T-helper 1 cell treated with Interleukin-12 subunit alpha and Interleukin-12 subunit beta and Interleukin-4 antibody, amounts not matched to agents 30 μg/mL and 1 μg/mL, for 36 hours (primary cell): ENCODE measurements around the gene EMC6.

Source experiments
- H3K27ac Mint-ChIP-seq: one replicate; pipeline ENCODE4 v1.8.0; 2021; ENCODE audit warnings: mild to moderate bottlenecking, mixed read lengths
- H3K27me3 Mint-ChIP-seq: one replicate; pipeline ENCODE4 v1.8.0; 2021; ENCODE audit warnings: low read depth, mixed read lengths
- H3K36me3 Mint-ChIP-seq: one replicate; pipeline ENCODE4 v1.8.0; 2021; ENCODE audit warnings: low read depth, mixed read lengths
- H3K4me1 Mint-ChIP-seq: one replicate; pipeline ENCODE4 v1.8.0; 2021; ENCODE audit warnings: low read depth, mixed read lengths
- H3K4me3 Mint-ChIP-seq: one replicate; pipeline ENCODE4 v1.8.0; 2021; ENCODE audit warnings: mild to moderate bottlenecking, moderate library complexity, mixed read lengths
- H3K9me3 Mint-ChIP-seq: one replicate; pipeline ENCODE4 v1.8.0; 2021; ENCODE audit warnings: mixed read lengths

EMC6 gene

GRCh38 chr17:3682033-3682432, 13.4 kb downstream of the EMC6 start:
- Mint-ChIP-seq H3K9me3 (no peaks in the 10 kb centered on the region), H3K4me3 (no peak overlapping the region), H3K4me1 (peaks cover 26% of the 10 kb centered on the region), H3K27me3 (no peaks in the 10 kb centered on the region), H3K36me3 (peaks cover 34% of the 10 kb centered on the region), H3K27ac (peak overlapping the region; percentile 65)

- peaks cover 29% of the 10 kb centered on the region for H3K36me3 Mint-ChIP-seq
- H3K4me3 Mint-ChIP-seq = no peak overlapping the region
- peaks cover 26% of the 10 kb centered on the region for H3K4me1 Mint-ChIP-seq
- no peaks in the 10 kb centered on the region for H3K9me3 Mint-ChIP-seq
- H3K27ac Mint-ChIP-seq = peak overlapping the region; percentile 45
- H3K27me3 Mint-ChIP-seq = no peaks in the 10 kb centered on the region
These were observed 14.5 kb downstream of the EMC6 start for GRCh38 chr17:3683054-3683511.

GRCh38 chr17:3685174-3685573, 16.6 kb downstream of the EMC6 start:
- Mint-ChIP-seq H3K4me1 (peaks cover 32% of the 10 kb centered on the region), H3K27me3 (no peaks in the 10 kb centered on the region), H3K36me3 (peaks cover 34% of the 10 kb centered on the region), H3K9me3 (no peaks in the 10 kb centered on the region), H3K27ac (no peak overlapping the region), H3K4me3 (no peak overlapping the region)

- H3K27me3 Mint-ChIP-seq = no peaks in the 10 kb centered on the region
- no peak overlapping the region for H3K27ac Mint-ChIP-seq
- peaks cover 33% of the 10 kb centered on the region for H3K4me1 Mint-ChIP-seq
- peaks cover 32% of the 10 kb centered on the region for H3K36me3 Mint-ChIP-seq
- no peaks in the 10 kb centered on the region for H3K9me3 Mint-ChIP-seq
- no peak overlapping the region for H3K4me3 Mint-ChIP-seq
These were observed 19.5 kb downstream of the EMC6 start for GRCh38 chr17:3688027-3688553.

- Mint-ChIP-seq H3K36me3 (peaks cover 35% of the 10 kb centered on the region), H3K4me1 (peaks cover 31% of the 10 kb centered on the region), H3K27me3 (no peaks in the 10 kb centered on the region), H3K27ac (no peak overlapping the region), H3K9me3 (no peaks in the 10 kb centered on the region), H3K4me3 (no peak overlapping the region)
These were observed 20.2 kb downstream of the EMC6 start for GRCh38 chr17:3688852-3689261.

- no peak overlapping the region for H3K27ac Mint-ChIP-seq
- H3K4me3 Mint-ChIP-seq = no peak overlapping the region
- H3K27me3 Mint-ChIP-seq = no peaks in the 10 kb centered on the region
- H3K4me1 Mint-ChIP-seq = peaks cover 32% of the 10 kb centered on the region
- H3K9me3 Mint-ChIP-seq = no peaks in the 10 kb centered on the region
- peaks cover 34% of the 10 kb centered on the region for H3K36me3 Mint-ChIP-seq
These were observed 20.9 kb downstream of the EMC6 start for GRCh38 chr17:3689262-3690093.

- H3K4me3 Mint-ChIP-seq = no peak overlapping the region
- no peaks in the 10 kb centered on the region for H3K9me3 Mint-ChIP-seq
- no peak overlapping the region for H3K27ac Mint-ChIP-seq
- H3K27me3 Mint-ChIP-seq = no peaks in the 10 kb centered on the region
- H3K4me1 Mint-ChIP-seq = peaks cover 33% of the 10 kb centered on the region
- peaks cover 36% of the 10 kb centered on the region for H3K36me3 Mint-ChIP-seq
These were observed 21.6 kb downstream of the EMC6 start for GRCh38 chr17:3690094-3690715.

GRCh38 chr17:3691617-3692067, 23.0 kb downstream of the EMC6 start:
- no peak overlapping the region for H3K4me3 Mint-ChIP-seq
- H3K27me3 Mint-ChIP-seq = no peaks in the 10 kb centered on the region
- peaks cover 38% of the 10 kb centered on the region for H3K36me3 Mint-ChIP-seq
- H3K9me3 Mint-ChIP-seq = no peaks in the 10 kb centered on the region
- no peak overlapping the region for H3K27ac Mint-ChIP-seq
- peaks cover 35% of the 10 kb centered on the region for H3K4me1 Mint-ChIP-seq

GRCh38 chr17:3692346-3692745, 23.7 kb downstream of the EMC6 start:
- H3K4me1 Mint-ChIP-seq = peaks cover 37% of the 10 kb centered on the region
- H3K36me3 Mint-ChIP-seq = peaks cover 38% of the 10 kb centered on the region
- no peak overlapping the region for H3K27ac Mint-ChIP-seq
- peak overlapping the region; percentile 68 for H3K4me3 Mint-ChIP-seq
- H3K27me3 Mint-ChIP-seq = no peaks in the 10 kb centered on the region
- no peaks in the 10 kb centered on the region for H3K9me3 Mint-ChIP-seq

GRCh38 chr17:3693141-3693540, 24.5 kb downstream of the EMC6 start:
- H3K27me3 Mint-ChIP-seq = no peaks in the 10 kb centered on the region
- H3K36me3 Mint-ChIP-seq = peaks cover 35% of the 10 kb centered on the region
- peaks cover 7% of the 10 kb centered on the region for H3K9me3 Mint-ChIP-seq
- H3K27ac Mint-ChIP-seq = peak overlapping the region; percentile 62
- peak overlapping the region; percentile 68 for H3K4me3 Mint-ChIP-seq
- H3K4me1 Mint-ChIP-seq = peaks cover 41% of the 10 kb centered on the region

- Mint-ChIP-seq H3K9me3 (peaks cover 7% of the 10 kb centered on the region), H3K4me1 (peaks cover 39% of the 10 kb centered on the region), H3K36me3 (peaks cover 33% of the 10 kb centered on the region), H3K27me3 (no peaks in the 10 kb centered on the region), H3K4me3 (peak overlapping the region; percentile 97), H3K27ac (peak overlapping the region; percentile 83)
These were observed 25.2 kb downstream of the EMC6 start for GRCh38 chr17:3693829-3694231.

GRCh38 chr17:3695129-3695722, 26.6 kb downstream of the EMC6 start:
- peaks cover 7% of the 10 kb centered on the region for H3K9me3 Mint-ChIP-seq
- peak overlapping the region; percentile 97 for H3K4me3 Mint-ChIP-seq
- peaks cover 30% of the 10 kb centered on the region for H3K36me3 Mint-ChIP-seq
- H3K4me1 Mint-ChIP-seq = peaks cover 38% of the 10 kb centered on the region
- no peaks in the 10 kb centered on the region for H3K27me3 Mint-ChIP-seq
- peak overlapping the region; percentile 49 for H3K27ac Mint-ChIP-seq

GRCh38 chr17:3695723-3696411, 27.3 kb downstream of the EMC6 start, which contains the start of gene P2RX5:
TSS of gene P2RX5 (minus strand) at chr17:3696155. CDS start at chr17:3696005, 150 bp downstream.
- peaks cover 7% of the 10 kb centered on the region for H3K9me3 Mint-ChIP-seq

GRCh38 chr17:3697103-3697476, 28.5 kb downstream of the EMC6 start:
- H3K27ac Mint-ChIP-seq = no peak overlapping the region
- peaks cover 7% of the 10 kb centered on the region for H3K9me3 Mint-ChIP-seq
- peaks cover 28% of the 10 kb centered on the region for H3K36me3 Mint-ChIP-seq
- H3K27me3 Mint-ChIP-seq = no peaks in the 10 kb centered on the region
- H3K4me3 Mint-ChIP-seq = no peak overlapping the region
- H3K4me1 Mint-ChIP-seq = peaks cover 28% of the 10 kb centered on the region

More at GRCh38 chr17:3695723-3696411, 27.3 kb downstream of the EMC6 start, which contains the start of gene P2RX5:
- H3K4me1 Mint-ChIP-seq = peaks cover 33% of the 10 kb centered on the region
- no peaks in the 10 kb centered on the region for H3K27me3 Mint-ChIP-seq
- peak within 1 kb of the TSS; percentile 97 for H3K4me3 Mint-ChIP-seq
- peak within 1 kb of the TSS; percentile 90 for H3K27ac Mint-ChIP-seq
- H3K36me3 Mint-ChIP-seq = peaks cover 28% of the 10 kb centered on the region
